Naive B cell (primary cell): ENCODE measurements around the gene SH3TC2. TPM values are rescaled to one million over a fixed set of nuclear protein-coding genes. Genes with fewer than 3 reads are reported as not detected.

Experiments used
- polyA plus RNA-seq, 6 donors: library from polyadenylated mRNA; unstranded; fragments of 300-500 nt; fragmentation: Illumina TruSeq; gene quantifications; one replicate each; pipeline ENCODE4 v1.2.3, GENCODE V29; 2021; ENCODE audit warnings: low read depth in 6 of 6

Gene SH3TC2
- polyA plus RNA-seq, 6 donors from 2014 or later, result 0.11 TPM; not detected in 5

Other genes starting within 250 kb of the SH3TC2 start
- gene ADRB2, start 236.5 kb downstream of the SH3TC2 start, polyA plus RNA-seq, result 1 to 10 TPM; 1.9 to 5.1 (median 4.0) TPM
- under 1 TPM in 3 of 6 donors, not detected in 3; 0.17 to 0.74 (median 0.21) TPM for gene ABLIM3, start 78.4 kb upstream of the SH3TC2 start, polyA plus RNA-seq
- gene AFAP1L1, start 208.8 kb upstream of the SH3TC2 start, polyA plus RNA-seq, result under 1 TPM in 2 of 6 donors, not detected in 4; 0.27 to 0.31 TPM